Skin of body (tissue), 2 donors: ENCODE results near the gene ACTL7A. TPM values are rescaled to one million over a fixed set of nuclear protein-coding genes. Genes with fewer than 3 reads are reported as not detected.

Experiments used
- small RNA-seq: library from RNA; depleted of rRNA; stranded (forward); fragments of <200 nt; gene quantifications from one replicate; pipeline ENCODE3, GENCODE V24; 2014; ENCODE audit warnings: low replicate concordance
- total RNA-seq: library from RNA; depleted of rRNA; stranded (reverse); fragments of >200 nt; gene quantifications from one replicate; pipeline ENCODE4 v1.2.3, GENCODE V29; 2014

Gene ACTL7A
- total RNA-seq, 1 donor from 2014 or later: not detected

Small RNA genes within 50 kb of the gene (small RNA-seq; reads per million reads assigned to genes)
- not detected for gene AL359692.1

Other genes with a start within 250 kb of the ACTL7A start
- not detected for gene ACTL7B, start 6.3 kb upstream of the ACTL7A start, total RNA-seq
- 25.4 TPM for gene ELP1, start 71.9 kb downstream of the ACTL7A start, total RNA-seq
- 10.2 TPM for gene ABITRAM, start 72.1 kb downstream of the ACTL7A start, total RNA-seq
- 29.0 TPM for gene CTNNAL1, start 151.2 kb downstream of the ACTL7A start, total RNA-seq